Prostate gland (tissue), 2 donors: Measurements from ENCODE around the gene MZB1.

Experiments
- POLR2A ChIP-seq: fragments of 450-650 bp; IDR thresholded peaks from one replicate; pipeline ENCODE4 v1.6.1; 2016; ENCODE audit warnings: antibody characterized with exemption, mild to moderate bottlenecking
- TF ChIP-seq, protein P1 (sequence below), 4 experiments: fragments of 200-600 bp in 2 of 4; fragments of 450-650 bp in 2 of 4; sonication (generic) in 2 of 4; IDR thresholded peaks; 1 replicate in 3 of 4; 2 replicates in 1 of 4; pipeline ENCODE4 v1.5.1; 2016 to 2019; ENCODE audit warnings: antibody characterized with exemption in 4 of 4, mild to moderate bottlenecking in 2 of 4, moderate library complexity in 2 of 4

DNA sequence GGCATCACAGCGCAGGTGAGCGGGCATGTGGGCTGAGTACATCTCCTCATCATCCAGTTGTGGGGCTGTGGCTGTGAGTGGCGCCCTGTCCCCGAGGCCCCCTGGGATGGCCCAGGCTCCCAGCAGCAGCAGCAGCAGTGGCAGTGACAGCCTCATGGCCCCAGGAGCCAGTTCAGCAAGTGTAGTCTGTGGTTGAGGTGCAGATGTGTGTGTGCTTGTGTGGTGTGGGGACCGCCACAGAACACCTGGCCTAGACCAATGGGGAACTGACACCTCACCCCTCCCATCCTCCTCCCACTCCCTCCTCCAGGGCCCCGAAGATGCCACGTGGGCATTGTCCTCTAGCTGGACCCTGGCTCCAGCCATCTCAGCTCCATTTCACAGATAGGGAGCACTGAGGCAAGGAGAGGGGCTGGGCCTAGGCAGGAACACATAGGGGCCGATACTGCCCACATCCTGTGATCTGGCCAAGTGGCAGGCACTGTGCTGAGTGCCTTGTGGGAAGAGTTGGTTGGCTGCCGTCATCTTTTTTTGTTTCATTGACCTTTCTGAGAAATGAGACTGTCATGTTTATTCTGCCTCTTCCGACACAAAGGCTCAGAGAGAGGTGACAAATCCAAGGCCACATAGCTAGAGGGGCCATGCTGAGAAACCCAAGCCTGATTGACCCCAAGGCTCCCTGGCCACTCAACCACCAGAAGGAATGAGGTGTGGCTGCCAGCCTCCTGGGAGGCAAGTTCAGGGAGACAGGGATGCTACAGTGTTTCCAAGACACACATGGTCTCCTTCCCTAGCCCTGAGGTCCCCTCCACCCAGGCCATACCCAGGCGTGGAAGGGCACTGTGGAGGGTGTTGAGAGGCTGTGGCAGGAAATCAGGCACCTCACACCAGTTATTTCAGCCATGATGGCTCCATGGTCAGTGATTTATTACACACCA, at the start of gene MZB1:
- TF ChIP-seq, protein P1, sequence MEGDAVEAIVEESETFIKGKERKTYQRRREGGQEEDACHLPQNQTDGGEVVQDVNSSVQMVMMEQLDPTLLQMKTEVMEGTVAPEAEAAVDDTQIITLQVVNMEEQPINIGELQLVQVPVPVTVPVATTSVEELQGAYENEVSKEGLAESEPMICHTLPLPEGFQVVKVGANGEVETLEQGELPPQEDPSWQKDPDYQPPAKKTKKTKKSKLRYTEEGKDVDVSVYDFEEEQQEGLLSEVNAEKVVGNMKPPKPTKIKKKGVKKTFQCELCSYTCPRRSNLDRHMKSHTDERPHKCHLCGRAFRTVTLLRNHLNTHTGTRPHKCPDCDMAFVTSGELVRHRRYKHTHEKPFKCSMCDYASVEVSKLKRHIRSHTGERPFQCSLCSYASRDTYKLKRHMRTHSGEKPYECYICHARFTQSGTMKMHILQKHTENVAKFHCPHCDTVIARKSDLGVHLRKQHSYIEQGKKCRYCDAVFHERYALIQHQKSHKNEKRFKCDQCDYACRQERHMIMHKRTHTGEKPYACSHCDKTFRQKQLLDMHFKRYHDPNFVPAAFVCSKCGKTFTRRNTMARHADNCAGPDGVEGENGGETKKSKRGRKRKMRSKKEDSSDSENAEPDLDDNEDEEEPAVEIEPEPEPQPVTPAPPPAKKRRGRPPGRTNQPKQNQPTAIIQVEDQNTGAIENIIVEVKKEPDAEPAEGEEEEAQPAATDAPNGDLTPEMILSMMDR (IDR thresholded peaks at IDR 0.05) = no peak
- no peak for TF ChIP-seq POLR2A
